Adipose tissue (tissue), 3 donors: ENCODE results near the gene PDSS2. TPM values are rescaled to one million over a fixed set of nuclear protein-coding genes. Genes with fewer than 3 reads are reported as not detected.
"Not testable (repeated sequence)": the region's sequence is repeated elsewhere in the genome, so short reads cannot be mapped to it uniquely, and the experiment has no call there.

Source experiments
- H3K27ac ChIP-seq: one replicate; pipeline ENCODE4 v1.5.1; 2013; ENCODE audit warnings: low read depth, low read length
- WGBS, 3 donors: extraction: QIAGEN DNeasy Blood & Tissue Kit; methylation state at CpG; one replicate each; pipeline ENCODE4 v1.1.7; 2013; 5-methylcytosine and 5-hydroxymethylcytosine counted together
- polyA plus RNA-seq, 3 donors: library from polyadenylated mRNA; stranded (reverse); fragments of 200-250 nt; gene quantifications; one replicate each; pipeline ENCODE4 v1.2.3, GENCODE V29; 2013
- donor health status: healthy with polysubstance abuse.
- donor health status: Bipolar disorder and iron deficiency.
- donor health status: healthy.

The PDSS2 gene
- polyA plus RNA-seq, 3 donors: 6.7 to 10.4 (median 8.9) TPM

DNA sequence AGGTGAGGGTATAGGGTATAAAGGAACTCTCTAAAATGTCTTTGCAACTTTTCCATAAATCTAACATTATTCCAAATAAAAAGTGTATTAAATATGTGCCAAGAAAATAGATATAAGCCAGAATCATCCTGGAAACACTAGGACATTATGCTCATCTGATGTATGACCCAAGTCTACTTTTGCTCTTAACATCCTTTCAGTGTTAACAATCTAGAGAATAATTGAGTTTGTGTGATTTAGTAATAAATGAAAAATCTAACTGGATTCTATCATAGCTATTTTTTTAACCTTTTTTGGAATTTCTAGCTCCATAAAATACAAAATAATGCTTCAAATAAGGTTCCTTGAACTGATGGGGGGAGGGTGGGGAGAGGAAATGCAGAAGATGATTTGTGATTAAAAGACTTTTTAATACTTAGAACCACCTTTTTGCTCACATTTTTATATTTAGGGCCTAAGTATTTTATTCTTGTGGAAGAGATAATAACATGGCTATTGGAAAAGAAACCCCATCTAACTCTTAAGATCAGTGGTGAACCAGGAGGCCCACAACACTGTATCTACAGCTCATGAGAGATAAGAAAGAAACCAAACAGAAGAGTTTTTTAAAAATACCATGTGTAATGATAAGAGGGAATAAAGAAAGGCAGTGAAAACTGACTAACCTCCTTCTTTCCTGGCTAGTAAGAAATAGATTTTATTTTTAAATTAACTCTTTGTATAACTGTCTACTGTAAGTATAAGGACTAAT, 68.5 kb downstream of the PDSS2 start:
- no peak overlapping the region for H3K27ac ChIP-seq

DNA sequence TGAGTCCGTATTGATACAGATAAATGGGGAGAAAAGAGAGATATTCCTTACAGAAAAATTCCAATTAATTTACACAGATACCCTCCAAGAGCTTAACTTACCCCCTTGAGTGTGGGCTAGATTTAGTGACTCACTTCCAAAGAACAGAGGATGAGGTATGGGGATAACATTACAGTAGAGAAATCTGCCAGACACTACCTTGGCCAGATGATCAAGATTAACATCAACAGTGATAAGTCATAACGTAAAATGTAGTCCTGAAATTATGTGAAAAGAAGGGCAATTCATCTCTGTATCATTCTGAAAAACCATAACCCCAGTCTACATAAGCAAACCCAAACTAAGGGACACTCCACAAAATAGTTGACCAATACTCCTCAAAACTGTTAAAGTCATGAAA, 69.3 kb downstream of the PDSS2 start:
- H3K27ac ChIP-seq: no peak overlapping the region
- WGBS, 3 donors: 84 to 96% (median 94%) methylated on average over 2 of the region's 2 CpGs

- H3K27ac ChIP-seq: no peak overlapping the region
- 82 to 90% (median 86%) methylated on average over 2 of the region's 2 CpGs for WGBS, 3 donors
These were observed 72.5 kb downstream of the PDSS2 start for GRCh38 chr6:107386904-107387303.

- WGBS, 3 donors: 51 to 82% (median 65%) methylated on average over 1 of the region's 1 CpG
- no peak overlapping the region for H3K27ac ChIP-seq
These were observed 73.0 kb downstream of the PDSS2 start for GRCh38 chr6:107386340-107386739.

- H3K27ac ChIP-seq: no peak overlapping the region
These were observed 75.7 kb downstream of the PDSS2 start for GRCh38 chr6:107383705-107384104.

DNA sequence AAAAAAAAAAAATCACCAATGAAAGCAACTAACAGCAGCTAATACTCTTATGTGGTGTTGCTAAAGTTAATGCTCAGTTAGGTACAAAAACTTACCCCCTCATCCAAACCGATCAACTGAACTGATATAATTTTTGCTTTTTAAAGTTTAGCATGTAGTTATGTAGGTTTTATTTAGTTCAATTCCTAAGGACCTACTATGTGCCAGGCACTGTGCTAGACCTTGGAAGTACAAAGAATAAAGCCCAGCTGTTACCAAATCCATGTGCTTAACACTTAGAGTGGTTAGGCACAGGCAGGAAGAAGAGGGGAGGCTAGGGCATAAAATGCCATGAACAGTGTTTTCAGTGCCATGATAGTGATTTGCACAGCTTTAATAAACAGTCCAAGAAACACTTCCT, 85.1 kb downstream of the PDSS2 start:
- no peak overlapping the region for H3K27ac ChIP-seq
- WGBS, 3 donors: 94 to 99% (median 98%) methylated on average over 1 of the region's 1 CpG

DNA sequence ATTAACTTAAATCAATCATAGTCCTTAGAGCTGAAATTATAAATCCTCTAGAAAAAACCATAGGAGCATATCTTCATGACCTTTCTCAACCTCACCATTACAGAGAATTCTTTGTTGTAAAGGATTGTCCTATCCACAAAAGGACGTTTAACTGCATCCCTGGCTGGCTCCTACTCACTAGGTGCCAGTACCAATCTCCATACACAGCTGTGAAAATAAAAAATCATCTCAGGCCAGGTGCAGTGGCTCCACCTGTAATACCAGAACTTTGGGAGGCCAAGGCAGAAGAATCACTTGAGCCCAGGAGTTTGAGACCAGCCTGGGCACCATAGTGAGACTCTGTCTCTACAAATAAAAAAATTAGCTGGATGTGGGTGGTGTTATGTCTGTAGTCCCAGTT, 89.9 kb downstream of the PDSS2 start:
- H3K27ac ChIP-seq: no peak overlapping the region
- WGBS, 3 donors: 27 to 75% (median 69%) methylated on average over 1 of the region's 1 CpG

DNA sequence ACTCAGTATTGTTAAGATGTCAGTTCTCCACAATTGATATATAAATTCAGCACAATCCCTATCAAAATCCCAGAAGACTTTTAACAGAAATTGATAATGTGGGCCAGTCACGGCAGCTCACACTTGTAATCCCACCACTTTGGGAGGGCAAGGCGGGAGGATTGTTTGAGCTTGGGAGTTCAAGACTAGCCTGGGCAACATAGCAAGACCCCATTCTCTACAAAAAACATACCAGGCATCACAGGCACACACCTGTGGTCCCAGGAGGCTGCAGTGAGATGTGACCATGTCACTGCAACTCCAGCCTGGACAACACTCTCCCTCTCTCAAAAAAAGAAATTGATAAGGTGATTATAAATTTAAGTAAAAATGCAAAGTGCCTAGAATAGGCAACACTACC, 90.9 kb downstream of the PDSS2 start:
- WGBS, 3 donors: 96 to 98% (median 97%) methylated on average over 2 of the region's 2 CpGs
- H3K27ac ChIP-seq: no peak overlapping the region

DNA sequence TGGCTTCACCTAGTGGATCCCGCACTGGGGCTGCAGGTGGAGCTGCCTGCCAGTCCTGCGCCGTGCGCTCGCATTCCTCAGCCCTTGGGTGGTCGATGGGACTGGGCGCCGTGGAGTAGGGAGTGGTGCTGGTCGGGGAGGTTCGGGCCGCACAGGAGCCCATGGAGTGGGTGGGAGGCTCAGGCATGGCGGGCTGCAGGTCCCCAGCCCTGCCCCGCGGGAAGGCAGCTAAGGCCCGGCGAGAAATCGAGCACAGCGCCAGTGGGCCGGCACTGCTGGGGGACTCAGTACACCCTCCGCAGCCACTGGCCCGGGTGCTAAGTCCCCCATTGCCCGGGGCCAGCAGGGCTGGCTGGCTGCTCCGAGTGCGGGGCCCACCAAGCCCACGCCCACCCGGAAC, 95.2 kb downstream of the PDSS2 start:
- 94 to 98% (median 98%) methylated on average over 12 to 21 of the region's 26 CpGs for WGBS, 3 donors
- H3K27ac ChIP-seq: not testable (repeated sequence)

DNA sequence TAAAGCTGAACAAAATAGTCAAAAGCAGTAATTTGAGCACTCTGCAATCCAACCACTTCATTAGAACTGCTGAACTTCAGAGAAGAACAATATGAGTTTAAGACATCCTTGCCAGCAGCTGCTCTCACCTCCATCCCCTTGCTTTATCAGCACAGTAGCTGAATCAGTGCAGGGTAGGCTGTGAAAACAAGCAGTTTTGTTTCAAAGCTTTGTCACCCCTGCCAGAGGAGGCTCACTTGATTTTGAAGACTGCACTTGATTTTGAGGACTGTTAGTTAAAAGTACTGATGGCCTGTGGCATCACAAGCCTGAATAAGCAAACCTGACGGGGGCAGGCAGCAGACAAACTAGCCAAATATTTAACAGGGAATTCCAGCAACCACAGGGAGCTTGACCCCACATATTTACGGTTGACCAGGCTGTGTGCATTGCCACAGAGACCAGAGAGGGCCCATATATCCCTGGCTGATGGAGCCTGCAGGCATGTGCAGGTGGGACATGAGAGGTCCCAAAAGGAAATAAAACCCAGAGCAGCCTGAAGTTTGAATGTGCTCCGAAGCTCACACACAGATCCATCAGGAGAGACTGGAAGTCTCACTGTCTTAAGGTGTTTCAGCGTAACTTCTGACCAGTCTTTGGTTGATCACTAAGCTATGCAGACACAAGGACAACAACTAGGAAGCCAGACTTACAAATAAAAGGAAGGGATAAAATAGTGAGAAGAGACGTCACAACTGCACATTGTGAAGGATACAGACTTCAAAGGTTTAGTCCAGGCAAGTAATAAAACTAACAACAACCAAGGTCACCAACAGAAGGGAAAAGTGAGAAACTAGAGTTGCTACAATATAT, 97.4 kb downstream of the PDSS2 start:
- no peak overlapping the region for H3K27ac ChIP-seq
- WGBS, 3 donors: 90 to 96% (median 94%) methylated on average over 5 of the region's 5 CpGs

DNA sequence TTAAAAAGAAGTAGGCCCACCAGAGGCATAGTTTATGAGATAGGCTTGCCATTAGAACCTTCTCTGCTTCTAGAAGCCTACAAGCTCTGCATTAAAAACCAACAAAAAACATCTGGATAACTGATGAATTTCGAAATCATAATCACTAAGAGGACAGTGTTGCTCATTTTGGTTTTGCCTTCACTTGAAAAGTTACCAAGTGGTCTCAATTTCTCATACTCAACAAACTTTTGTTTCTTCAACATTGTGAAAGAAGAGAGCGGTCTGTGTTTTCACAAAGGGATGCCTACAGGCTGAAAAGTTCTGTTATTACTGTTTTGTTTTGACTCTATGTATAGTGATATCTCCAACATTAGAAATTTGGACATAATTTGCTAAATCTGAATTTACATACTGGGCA, 98.9 kb downstream of the PDSS2 start:
- H3K27ac ChIP-seq: no peak overlapping the region
- WGBS, 3 donors: 68 to 99% (median 85%) methylated on average over 2 of the region's 2 CpGs

- H3K27ac ChIP-seq: no peak overlapping the region
- 95 to 99% (median 99%) methylated on average over 2 of the region's 2 CpGs for WGBS, 3 donors
These were observed 101.5 kb downstream of the PDSS2 start for GRCh38 chr6:107357842-107358241.

DNA sequence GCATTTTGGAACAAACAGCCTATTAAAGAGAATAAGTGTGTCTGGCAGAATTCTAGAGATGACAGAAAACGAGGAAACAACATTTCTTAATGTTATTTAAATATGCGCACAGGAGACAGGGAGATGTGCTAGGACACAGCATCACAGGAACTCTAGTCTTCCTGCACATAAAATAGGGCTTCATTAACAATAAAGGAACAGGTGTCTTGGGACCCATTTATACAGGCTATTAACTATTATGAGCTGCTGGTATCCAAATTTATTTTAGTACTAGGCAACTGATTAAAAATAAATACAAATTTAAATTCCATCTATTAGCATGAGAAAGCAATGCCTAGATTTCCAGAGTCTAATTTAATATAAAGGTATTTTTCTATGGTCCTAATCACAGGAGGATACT, 102.3 kb downstream of the PDSS2 start:
- WGBS, 3 donors: 81 to 91% (median 82%) methylated on average over 2 of the region's 2 CpGs
- H3K27ac ChIP-seq: no peak overlapping the region

- WGBS, 3 donors: 91 to 95% (median 94%) methylated on average over 3 of the region's 3 CpGs
- H3K27ac ChIP-seq: no peak overlapping the region
These were observed 103.7 kb downstream of the PDSS2 start for GRCh38 chr6:107355659-107356058.

- 37 to 61% (median 59%) methylated on average over 2 of the region's 2 CpGs for WGBS, 3 donors
- H3K27ac ChIP-seq: no peak overlapping the region
These were observed 104.9 kb downstream of the PDSS2 start for GRCh38 chr6:107354451-107354850.

DNA sequence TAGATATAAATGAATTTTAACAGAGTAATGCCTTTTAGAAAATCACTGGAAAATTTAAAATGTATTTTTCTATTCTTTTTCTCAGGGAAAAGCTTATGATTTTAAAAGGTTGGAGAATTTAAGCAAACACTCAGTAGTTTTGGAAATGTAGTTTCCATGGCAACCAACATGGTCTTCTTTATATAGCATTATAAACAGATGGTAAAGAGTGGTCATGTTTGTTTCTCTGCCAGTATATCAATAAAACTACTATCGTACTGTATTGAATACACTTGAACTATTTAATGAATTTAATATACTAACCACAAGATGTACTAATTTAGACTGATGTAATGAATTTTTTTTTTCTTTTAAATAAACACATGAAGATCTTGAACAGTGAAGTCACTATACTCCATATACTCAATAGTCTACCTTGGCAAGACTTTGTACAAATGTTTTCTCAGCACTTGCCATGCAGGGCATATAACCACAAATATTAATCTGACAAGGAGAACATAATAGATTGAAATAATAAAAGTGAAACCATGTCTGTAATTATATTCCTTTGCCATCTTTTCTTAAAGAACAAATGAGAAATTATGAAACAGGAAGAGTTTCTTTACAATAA, 105.5 kb downstream of the PDSS2 start:
- WGBS, 3 donors: 72 to 87% (median 72%) methylated on average over 1 of the region's 1 CpG
- no peak overlapping the region for H3K27ac ChIP-seq

GRCh38 chr6:107348224-107348623, 111.1 kb downstream of the PDSS2 start:
- H3K27ac ChIP-seq: no peak overlapping the region
- 94 to 100% (median 97%) methylated on average over 1 of the region's 1 CpG for whole genome bisulfite sequencing, 3 donors

GRCh38 chr6:107345393-107345792, 114.0 kb downstream of the PDSS2 start:
- H3K27ac ChIP-seq: no peak overlapping the region

GRCh38 chr6:107344981-107345380, 114.4 kb downstream of the PDSS2 start:
- 88 to 93% (median 88%) methylated on average over 2 of the region's 2 CpGs for WGBS, 3 donors
- no peak overlapping the region for H3K27ac ChIP-seq
